ENCODE data around the gene CD83.

The CD83 gene

GRCh38 chr6:14143305-14143704 is 25.7 kb downstream of the CD83 start:
- no peak overlapping the region for H3K27ac ChIP-seq
- H3K27me3 ChIP-seq: no peaks in the 10 kb centered on the region
- H3K4me3 ChIP-seq (ENCODE audit: low read depth in 1 of 2, low read length in 1 of 2): no peak overlapping the region
- H3K9me3 ChIP-seq: no peaks in the 10 kb centered on the region
- no peaks in the 10 kb centered on the region for H3K36me3 ChIP-seq
- H3K4me1 ChIP-seq (ENCODE audit: control insufficient read depth in 1 of 2, insufficient read depth in 1 of 2, low read depth in 1 of 2, low read length in 1 of 2): peaks cover 0 to 6% of the 10 kb centered on the region in 2 experiments
- no peak for TF ChIP-seq CTCF (IDR thresholded peaks at IDR 0.05)

DNA sequence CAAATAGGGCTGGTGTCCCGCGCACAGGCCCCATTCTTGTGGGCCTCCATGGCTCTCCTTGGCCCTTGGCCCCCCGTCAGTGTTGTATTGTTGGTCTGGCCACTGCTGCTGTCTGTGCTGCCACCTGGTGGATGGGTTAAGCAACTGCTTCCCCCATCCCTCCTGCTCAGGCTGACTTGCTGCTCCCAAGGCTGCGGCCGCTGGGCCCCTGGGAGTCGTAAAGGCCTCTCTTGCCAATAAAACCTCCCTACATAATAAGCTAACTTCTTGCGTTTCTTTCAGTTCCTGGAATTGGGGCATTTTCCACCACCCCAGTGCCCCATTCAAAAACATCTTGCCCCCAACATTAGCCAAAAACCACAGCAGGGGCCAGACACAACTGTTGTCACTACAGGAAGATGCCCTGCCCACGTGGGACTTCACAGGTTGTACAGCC is 27.1 kb downstream of the CD83 start:
- Histone ChIP-seq H3K27ac (no peak overlapping the region), H3K9me3 (no peaks in the 10 kb centered on the region), H3K36me3 (no peaks in the 10 kb centered on the region), H3K27me3 (no peaks in the 10 kb centered on the region), H3K4me3 (ENCODE audit: low read depth in 1 of 2, low read length in 1 of 2) (no peak overlapping the region), H3K4me1 (ENCODE audit: control insufficient read depth in 1 of 2, insufficient read depth in 1 of 2, low read depth in 1 of 2, low read length in 1 of 2) (peaks cover 0 to 6% of the 10 kb centered on the region in 2 experiments)
- TF ChIP-seq CTCF (IDR thresholded peaks at IDR 0.05): peak; percentile 93

- no peaks in the 10 kb centered on the region for H3K36me3 ChIP-seq
- no peak overlapping the region for H3K27ac ChIP-seq
- no peak overlapping the region for H3K4me3 ChIP-seq (ENCODE audit: low read depth in 1 of 2, low read length in 1 of 2)
- peaks cover 0 to 6% of the 10 kb centered on the region in 2 experiments for H3K4me1 ChIP-seq (ENCODE audit: control insufficient read depth in 1 of 2, insufficient read depth in 1 of 2, low read depth in 1 of 2, low read length in 1 of 2)
- H3K27me3 ChIP-seq: no peaks in the 10 kb centered on the region
- TF ChIP-seq CTCF (IDR thresholded peaks at IDR 0.05): no peak
- H3K9me3 ChIP-seq: no peaks in the 10 kb centered on the region
Observed at GRCh38 chr6:14146506-14147096, 29.0 kb downstream of the CD83 start.

DNA sequence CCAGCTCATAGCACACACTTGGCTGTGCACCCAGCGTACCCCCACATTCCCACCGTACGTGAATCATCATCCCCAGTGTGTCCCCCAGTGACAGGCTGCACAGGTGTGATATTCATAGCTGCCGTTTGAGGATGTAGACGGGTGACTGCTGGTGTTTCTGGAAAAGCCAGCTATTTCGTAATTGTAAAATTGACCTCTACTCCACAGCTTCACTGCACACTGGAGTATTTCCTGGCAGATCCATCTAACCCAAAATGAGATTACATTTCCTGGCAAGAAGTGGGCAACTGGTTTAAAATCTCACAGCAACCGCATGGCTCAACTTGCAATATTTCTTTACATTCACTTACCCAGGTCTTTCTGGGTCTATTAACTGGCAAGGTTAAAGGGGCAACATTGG is 30.3 kb downstream of the CD83 start:
- peaks cover 0 to 6% of the 10 kb centered on the region in 2 experiments for H3K4me1 ChIP-seq (ENCODE audit: control insufficient read depth in 1 of 2, insufficient read depth in 1 of 2, low read depth in 1 of 2, low read length in 1 of 2)
- no peaks in the 10 kb centered on the region for H3K27me3 ChIP-seq
- H3K9me3 ChIP-seq: no peaks in the 10 kb centered on the region
- TF ChIP-seq CTCF (IDR thresholded peaks at IDR 0.05): no peak
- no peak overlapping the region for H3K4me3 ChIP-seq (ENCODE audit: low read depth in 1 of 2, low read length in 1 of 2)
- no peak overlapping the region for H3K27ac ChIP-seq
- no peaks in the 10 kb centered on the region for H3K36me3 ChIP-seq

DNA sequence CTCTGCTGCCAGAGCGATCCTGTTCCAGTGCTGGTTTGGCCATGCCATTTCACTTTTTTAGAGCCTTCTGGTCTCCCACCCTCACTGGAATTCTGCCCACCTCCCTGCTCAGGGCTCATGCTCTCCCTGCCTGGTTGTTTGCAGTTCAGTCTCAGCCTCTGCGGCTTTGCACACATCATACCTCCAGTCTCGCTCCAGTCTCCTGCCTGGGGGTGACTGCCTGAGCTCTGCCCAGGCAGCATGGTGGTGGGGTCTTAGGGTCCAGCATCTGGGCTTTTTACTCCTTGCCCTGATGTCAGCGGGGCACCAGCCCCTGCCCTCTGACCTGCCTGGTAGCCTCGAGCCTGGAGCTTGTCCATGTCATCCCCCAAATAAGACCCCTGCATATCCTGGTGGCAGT is 30.9 kb downstream of the CD83 start:
- Histone ChIP-seq H3K9me3 (no peaks in the 10 kb centered on the region), H3K4me1 (ENCODE audit: control insufficient read depth in 1 of 2, insufficient read depth in 1 of 2, low read depth in 1 of 2, low read length in 1 of 2) (peaks cover 0 to 6% of the 10 kb centered on the region in 2 experiments), H3K36me3 (no peaks in the 10 kb centered on the region), H3K27me3 (no peaks in the 10 kb centered on the region), H3K4me3 (ENCODE audit: low read depth in 1 of 2, low read length in 1 of 2) (no peak overlapping the region), H3K27ac (no peak overlapping the region)
- no peak for TF ChIP-seq CTCF (IDR thresholded peaks at IDR 0.05)

Measured in neutrophil (primary cell).